GM12873 (cell line): ENCODE measurements around the gene TBCCD1.

ENCODE experiments used
- TF ChIP-seq, protein P1 (sequence below): IDR thresholded peaks from 2 replicates; pipeline ENCODE4 v1.5.1; 2012; ENCODE audit warnings: low read depth, mild to moderate bottlenecking, moderate library complexity, low read length, control low read depth; ENCODE audit not compliant: insufficient read depth; ENCODE audit errors: missing control alignments

Gene TBCCD1

DNA sequence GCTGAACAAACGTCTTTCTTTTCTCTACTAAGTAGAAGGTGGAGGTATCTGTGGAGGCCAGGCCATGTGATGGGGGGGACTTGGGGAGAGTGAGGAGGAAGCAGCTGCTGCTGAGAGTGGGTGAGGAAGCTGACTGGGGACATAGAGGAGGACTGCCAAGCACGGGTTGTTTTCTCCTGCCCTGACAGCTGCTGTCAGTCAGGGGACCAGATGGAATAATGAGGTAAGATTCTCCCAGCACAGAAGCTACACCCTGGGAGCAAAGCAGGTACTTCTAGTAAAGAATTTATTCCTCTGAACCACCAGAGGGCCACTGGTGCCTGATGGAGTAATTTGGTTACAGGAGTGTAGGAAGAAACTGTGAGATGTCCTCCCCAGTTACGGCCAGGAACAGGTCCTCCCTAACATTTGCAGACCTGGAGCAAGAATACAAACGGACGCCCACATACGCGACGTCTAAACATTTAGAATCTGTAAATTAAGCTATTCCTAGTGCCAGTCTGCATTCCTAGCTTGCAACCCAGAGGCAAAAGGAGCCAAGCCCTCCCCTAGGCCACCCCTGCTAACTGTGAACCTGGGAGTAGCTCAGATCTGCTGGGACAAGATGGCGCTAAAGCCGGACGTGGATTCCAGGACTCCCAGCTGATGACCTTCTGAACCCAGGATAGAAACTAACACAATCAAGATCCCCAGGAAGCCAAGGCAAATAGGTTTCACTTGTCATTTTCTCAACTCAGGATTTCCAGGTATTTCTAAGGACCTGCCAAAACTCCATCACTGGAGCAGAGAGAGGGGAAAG, 37.7 kb downstream of the TBCCD1 start:
- TF ChIP-seq, protein P1, sequence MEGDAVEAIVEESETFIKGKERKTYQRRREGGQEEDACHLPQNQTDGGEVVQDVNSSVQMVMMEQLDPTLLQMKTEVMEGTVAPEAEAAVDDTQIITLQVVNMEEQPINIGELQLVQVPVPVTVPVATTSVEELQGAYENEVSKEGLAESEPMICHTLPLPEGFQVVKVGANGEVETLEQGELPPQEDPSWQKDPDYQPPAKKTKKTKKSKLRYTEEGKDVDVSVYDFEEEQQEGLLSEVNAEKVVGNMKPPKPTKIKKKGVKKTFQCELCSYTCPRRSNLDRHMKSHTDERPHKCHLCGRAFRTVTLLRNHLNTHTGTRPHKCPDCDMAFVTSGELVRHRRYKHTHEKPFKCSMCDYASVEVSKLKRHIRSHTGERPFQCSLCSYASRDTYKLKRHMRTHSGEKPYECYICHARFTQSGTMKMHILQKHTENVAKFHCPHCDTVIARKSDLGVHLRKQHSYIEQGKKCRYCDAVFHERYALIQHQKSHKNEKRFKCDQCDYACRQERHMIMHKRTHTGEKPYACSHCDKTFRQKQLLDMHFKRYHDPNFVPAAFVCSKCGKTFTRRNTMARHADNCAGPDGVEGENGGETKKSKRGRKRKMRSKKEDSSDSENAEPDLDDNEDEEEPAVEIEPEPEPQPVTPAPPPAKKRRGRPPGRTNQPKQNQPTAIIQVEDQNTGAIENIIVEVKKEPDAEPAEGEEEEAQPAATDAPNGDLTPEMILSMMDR: peak; percentile 46

GRCh38 chr3:186526256-186526606, 40.9 kb downstream of the TBCCD1 start:
- TF ChIP-seq, protein P1: no peak

DNA sequence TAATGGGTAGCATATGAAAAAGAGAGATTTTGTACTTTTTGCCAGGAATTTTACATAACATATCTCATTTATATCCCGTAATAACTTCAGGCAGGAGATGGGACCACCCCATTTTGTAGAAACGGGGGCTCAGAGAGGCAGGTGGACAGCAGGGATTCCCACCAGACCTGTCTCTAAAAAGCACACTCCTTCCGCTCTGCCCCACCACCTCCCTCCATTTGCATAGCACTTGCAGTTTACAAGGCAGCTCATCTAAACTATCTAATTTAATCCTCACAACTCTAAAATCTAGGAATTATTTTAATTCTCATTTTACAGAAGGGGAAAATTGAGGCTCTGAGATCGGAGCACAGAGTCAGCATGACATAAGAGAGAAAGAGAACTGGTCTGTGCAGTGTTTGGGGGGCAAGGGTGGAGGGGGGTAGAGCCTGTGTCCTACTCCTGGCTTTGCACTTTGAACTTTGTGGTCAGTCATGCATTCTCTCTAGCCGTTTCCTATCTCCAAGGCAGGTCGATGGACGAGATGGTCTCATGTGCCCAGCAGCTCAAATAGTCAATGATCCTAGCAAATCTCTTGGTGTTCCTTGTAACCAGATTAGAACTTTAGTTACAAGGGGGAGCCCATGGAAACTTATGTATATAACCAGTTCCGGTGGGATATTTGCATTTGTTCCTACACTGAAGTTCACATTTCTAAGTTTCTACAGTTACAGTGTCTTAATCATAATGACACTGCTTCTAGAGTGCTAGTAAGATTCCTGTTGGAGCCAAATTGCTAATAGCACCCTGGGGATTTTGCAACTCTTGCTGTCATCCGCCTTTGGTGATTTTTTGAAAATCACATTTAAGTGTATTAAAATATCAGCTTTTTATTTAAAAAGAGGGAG, 41.5 kb downstream of the TBCCD1 start:
- TF ChIP-seq, protein P1: no peak

- TF ChIP-seq, protein P1: no peak
Observed at GRCh38 chr3:186524616-186525015, 42.5 kb downstream of the TBCCD1 start.

DNA sequence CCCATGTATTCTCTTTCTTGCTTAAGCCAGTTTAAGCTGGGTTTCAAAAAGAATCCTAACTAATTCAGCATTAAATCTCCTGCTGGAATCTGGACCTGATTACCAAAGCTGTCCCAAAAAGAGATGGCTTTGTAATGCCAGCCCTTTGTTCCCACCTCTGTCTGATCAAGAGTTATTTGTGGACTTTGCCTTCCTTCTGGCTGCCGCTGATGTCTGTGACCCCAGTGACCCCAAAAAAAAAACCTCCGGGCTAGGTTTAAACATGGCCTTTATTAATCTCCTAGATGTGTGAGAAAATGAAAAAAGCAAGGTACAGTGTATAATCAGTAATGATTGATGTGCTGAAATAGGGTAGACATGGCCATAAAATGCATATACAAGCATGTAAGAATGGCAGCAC, 43.7 kb downstream of the TBCCD1 start:
- TF ChIP-seq, protein P1: no peak

DNA sequence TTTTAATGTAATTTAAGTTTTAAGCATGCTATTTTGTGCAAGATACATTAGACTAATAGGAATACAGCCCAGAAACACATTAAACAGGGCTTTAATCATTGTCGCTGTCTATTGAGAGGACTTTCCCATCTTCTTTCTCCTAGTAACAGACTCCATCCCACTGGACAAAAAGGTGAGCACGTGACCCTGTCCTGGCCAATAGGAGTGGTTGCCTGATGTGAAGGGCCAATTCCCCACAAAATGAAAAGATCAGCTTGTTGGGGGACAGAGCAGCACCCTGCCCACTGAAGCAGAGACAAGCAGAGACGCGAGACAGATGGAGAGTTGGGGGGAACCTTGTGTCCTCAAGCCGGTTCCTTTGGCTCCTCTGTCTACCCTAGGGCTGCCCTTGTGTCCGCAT, 44.1 kb downstream of the TBCCD1 start:
- TF ChIP-seq, protein P1: no peak
